GM18520 (cell line): ENCODE data around the gene SLC9A6.

Experiments used
- ATAC-seq: cut with Tn5 transposase; IDR thresholded peaks from one replicate; pipeline ENCODE4 v1.9.1; 2021; ENCODE audit not compliant: unreplicated experiment

The SLC9A6 gene

DNA sequence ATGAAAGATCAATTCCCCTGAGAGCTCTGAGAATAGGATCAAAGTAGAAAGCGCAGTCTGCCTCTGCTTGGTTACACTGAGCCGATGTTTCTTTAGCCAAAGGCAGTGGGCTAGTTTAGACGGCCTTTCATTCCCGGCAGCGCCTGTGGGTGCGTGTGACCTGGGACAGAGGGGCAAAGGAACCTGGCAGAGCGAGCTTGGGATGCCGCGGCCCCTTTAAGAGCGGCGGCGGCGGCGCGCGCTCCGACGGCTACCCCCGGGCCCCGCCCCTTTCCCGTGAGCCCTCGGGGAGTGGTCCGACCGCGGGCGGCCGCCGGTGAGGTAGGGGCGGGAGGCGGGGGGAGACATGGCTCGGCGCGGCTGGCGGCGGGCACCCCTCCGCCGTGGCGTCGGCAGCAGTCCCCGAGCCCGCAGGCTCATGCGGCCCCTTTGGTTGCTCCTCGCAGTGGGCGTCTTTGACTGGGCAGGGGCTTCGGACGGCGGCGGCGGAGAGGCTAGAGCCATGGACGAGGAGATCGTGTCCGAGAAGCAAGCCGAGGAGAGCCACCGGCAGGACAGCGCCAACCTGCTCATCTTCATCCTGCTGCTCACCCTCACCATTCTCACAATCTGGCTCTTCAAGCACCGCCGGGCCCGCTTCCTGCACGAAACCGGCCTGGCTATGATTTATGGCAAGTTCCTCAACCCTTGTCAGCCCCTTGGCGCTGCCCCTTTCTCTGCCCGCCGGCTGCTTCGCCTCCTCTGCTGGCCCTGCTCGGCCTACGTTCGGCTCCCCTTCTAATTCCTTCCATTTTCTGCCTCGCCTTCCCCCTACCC, at the start of gene SLC9A6:
SLC9A6 (plus strand) TSS at position 279 of the 816 bp plus-strand sequence; CDS start at position 503, 224 bp downstream.
- ATAC-seq: peak; percentile 84

- ATAC-seq: no peak
Measured at GRCh38 chrX:135944486-135944885, 40.7 kb upstream of the SLC9A6 start.

- no peak for ATAC-seq
Measured at GRCh38 chrX:135951291-135951690, 33.9 kb upstream of the SLC9A6 start.

DNA sequence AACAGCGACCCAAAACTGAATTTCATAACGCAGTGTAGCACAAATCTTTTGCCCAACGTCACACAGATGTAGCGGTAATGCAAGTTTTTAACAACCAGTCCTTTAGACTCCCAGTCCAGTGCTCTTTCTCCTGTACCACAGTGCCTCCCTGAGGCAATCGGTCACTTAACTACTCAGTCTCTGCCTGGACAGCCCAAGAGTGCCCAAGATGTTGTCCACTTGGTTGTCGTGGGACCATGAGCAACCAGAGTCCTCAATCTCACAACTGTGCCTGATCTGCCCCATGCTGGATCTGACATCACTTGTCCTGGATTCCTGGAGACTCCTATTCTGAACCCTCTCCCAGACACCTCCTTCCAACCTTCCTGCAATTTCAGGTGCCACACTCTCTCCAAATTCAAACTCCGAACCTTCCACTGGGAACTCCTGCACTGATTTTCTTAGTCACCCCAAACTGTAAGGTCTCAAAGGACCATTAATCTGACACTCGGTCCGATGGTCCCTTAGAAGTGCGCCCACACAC, 12.1 kb upstream of the SLC9A6 start:
- no peak for ATAC-seq

- peak; percentile 51 for ATAC-seq
Measured at GRCh38 chrX:135973548-135974278, 11.5 kb upstream of the SLC9A6 start, which contains the start of gene MMGT1. Gene MMGT1 (minus strand): TSS chrX:135973988. CDS start chrX:135973675, 313 bp downstream.

DNA sequence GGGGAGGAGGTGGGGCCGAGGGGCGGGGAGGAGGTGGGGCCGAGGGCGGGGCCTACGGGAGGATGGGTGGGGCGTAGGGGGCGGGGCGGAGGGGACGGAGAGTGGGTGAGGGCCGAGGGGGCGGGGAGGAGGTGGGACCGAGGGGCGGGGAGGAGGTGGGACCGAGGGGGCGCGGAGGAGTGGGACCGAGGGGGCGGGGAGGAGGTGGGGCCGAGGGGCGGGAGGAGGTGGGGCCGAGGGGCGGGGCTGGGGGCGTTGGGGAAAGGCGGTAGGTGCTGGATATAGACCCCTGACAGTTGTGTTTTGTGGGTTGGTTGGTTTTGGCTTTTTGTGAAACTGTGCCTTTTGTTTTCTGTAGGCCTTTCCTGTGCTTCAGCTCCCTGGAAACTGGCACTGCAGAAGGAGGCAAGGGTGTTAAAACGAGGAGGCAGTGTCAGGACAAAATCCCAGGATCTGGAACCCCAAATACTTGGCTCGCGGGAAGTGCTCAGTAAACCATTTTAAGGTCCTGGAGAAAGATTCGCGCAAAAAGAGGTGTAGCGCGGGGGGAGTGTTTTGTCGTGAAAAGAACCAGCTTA, 10.9 kb upstream of the SLC9A6 start:
- no peak for ATAC-seq

DNA sequence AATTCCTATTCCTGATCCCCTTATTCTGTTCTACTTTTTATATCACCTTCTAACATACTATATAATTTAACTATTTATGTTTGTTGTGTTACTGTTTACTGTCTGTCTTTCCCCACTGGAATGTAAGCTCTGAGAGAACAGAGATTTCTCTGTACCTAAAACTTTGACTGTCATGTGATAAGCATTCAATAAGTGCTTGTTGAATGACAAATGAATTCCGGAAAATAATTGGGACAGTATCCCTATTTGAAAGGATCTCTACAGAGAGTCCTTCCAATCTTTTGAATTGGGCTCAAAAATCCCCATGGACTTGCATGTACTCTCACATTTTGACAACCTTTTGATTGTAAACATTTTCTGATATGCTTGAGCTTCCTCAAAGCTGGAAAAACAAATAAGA, 9.8 kb upstream of the SLC9A6 start:
- no peak for ATAC-seq

- ATAC-seq: no peak
Measured at GRCh38 chrX:135977611-135978010, 7.6 kb upstream of the SLC9A6 start.

DNA sequence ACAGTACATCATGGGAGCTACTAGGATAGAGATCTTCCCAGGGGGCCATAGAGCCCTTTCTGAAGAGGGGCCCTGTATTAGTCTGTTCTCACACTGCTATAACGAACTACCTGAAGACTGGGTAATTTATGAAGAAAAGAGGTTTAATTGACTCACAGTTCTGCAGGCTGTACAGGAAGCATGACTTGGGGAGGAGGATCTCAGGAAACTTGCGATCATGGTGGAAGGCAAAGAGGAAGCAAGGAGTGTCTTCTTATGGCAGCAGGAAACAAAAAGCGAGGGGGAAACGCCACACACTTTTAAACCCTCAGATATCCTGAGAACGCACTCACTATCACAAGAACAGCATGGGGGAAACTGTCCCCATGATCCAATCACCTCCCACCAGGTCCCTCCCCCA, 4.2 kb upstream of the SLC9A6 start:
- ATAC-seq: no peak

DNA sequence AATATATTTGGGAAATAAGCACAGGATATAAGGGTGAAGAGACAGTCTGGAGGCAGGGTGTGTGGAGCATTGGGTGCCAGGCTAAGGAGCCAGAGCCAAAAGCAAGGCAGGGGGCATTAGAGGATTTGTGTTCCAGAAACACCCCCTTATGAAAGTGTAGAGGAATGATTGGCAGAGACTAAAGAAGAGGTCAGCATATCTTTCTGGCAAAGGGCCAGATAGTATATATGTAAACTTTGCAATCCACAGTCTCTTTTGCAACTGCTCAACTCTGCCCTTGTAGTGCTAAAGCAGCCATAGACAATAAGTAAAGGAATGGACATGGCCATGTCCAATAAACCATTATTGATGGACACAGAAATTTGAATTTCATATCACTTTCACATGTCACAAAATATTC, 3.6 kb upstream of the SLC9A6 start:
- no peak for ATAC-seq

DNA sequence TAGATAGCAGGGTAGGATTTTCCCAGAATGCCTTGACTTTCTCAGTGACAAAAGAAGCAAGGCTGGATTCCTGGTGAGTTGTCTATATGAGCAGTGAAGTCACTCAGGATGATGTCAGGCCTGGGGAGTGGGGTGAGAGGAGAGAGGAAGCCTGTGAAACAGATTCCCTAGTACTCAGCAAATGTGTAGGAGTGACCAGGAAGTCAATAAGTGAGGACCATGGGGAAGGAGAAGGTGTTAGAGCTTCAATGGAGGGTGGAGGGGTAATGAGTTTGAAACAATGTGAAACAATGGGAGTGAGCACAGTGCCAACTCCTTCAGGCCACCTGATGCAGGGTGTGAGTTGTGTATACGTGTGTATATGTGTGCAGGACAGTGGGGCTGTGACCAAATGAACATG, 2.4 kb upstream of the SLC9A6 start:
- no peak for ATAC-seq

DNA sequence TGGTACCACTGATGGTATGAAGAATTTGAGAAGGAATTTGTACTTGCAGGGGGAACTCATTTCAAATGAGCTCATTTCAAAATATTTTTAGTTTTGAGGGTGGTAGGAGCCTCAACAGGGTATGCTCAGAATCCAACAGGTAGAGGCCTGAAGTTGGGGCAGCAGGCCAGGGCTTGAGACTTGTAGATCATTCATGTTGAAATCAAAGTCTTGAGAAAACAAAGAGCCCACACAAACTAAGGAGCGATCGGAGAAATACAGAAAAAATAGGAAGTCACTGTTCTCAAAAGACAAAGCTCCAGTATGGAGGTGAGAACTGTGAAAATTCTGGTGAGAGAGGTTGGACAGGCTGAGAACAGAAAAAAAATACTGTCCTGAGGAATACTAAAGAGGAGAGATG, 979 bp upstream of the SLC9A6 start:
- ATAC-seq: no peak

DNA sequence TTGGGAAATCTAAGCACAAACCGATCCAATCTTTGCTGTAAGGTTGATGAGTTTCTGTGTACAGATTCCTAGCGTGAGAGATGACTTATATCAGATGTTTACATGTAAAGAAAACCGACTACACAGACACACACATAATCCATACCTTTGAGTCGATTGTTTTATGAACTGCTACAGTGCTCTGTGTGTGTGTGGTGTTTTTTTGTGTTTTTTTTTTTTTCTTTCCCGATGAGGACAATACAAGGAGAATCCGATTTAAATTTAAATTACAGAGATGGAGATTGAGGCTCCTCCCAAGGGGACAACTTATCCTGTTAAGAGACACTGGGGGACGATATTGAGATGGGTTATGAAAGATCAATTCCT, 461 bp upstream of the SLC9A6 start:
- no peak for ATAC-seq

GRCh38 chrX:135985973-135986310, 707 bp downstream of the SLC9A6 start:
- ATAC-seq: no peak

DNA sequence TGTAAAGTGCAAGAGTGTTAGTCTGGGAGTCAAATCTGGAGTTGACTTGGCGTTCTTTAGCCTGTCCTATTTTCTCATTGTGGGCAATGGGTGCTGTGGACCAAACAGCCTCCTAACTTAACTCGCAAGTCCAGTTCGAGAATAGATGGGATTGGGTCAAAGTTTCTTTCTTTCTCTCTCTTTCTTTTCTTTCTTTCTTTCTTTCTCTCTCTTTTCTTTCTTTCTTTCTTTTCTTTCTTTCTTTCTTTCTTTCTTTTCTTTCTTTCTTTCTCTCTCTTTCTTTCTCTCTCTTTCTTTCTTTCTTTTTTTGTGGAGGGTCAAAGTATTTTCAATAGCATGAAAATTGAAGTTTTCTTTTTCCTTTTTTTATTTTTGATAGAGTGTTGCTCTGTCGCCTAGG, 3.0 kb downstream of the SLC9A6 start:
- no peak for ATAC-seq

DNA sequence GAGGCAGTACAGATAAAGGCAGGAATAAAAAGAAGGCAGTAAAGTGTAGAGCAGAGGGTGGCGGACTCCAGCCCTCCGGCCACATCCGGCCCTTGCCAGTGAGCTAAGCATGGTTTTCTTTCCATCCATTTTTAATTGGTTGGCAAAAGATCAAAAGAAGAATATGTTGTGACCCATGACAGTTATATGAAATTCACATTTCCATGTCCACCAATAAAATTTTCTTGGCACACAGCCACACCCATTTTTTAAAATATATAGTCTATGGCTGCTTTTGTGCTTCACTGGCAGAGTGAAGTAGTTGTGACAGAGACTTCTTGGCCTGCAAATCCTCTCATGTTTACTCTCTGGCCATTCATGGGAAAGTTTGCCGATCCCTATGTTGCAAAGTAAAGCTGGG, 29.8 kb downstream of the SLC9A6 start:
- no peak for ATAC-seq

DNA sequence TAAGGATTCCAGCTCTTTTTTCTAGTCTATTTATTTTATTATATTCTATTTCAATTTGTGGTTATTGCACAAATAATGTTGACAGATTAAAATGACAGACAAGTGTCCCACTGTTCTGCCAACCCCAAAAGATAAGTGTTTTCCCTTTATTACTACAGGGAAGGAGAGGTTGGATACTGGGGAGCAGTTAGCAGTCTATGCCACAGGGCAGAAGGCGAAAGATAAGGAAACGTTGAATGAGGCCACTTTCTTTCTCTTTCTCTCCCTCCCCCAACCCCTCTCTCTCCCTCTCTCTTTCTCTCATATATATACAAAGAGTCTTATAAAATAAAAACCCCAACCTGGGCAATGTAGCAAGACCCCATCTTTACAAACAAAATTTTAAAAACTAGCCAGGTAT, 31.6 kb downstream of the SLC9A6 start:
- ATAC-seq: no peak

DNA sequence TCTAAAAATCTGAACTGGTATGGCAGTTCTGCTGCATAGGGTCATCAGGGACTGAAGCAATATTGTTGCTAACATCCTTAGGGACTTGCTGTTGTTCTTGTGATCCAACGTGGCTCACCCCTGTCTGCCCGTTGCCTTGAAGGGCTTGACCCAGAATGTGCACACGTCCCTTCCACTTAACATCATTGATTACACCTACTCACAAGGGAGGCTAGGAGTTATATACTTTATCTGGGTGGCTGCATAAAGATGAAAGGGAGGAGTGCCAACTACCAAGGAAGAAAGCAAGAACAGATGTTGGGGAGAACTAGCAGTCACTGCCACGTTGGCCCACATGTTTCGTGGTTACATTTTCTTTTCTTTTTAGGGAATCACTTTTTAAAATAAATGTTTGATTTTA, 34.0 kb downstream of the SLC9A6 start:
- no peak for ATAC-seq

GRCh38 chrX:136021160-136021559, 35.9 kb downstream of the SLC9A6 start:
- ATAC-seq: peak; percentile 61

GRCh38 chrX:136021903-136022302, 36.7 kb downstream of the SLC9A6 start:
- ATAC-seq: no peak

DNA sequence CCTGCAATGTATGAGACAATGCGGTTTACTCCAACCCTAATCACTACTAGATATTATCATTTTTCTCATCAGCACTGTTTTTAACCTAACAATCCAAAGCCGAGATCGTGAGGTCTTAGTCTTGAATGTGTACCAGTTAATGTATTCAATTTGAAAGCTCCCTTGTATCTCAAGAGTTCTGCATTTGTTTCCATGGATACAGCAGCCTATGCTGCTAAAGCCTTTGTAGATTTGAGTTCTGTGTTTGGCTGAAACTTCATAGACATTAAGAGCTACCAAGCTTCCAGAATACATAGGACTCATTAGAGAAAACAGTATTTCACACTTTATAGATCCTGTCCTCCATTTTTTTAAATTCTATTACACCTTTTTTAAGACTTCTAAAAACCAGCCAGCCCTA, 39.9 kb downstream of the SLC9A6 start:
- no peak for ATAC-seq
